Esophagus squamous epithelium (tissue), 4 donors: Measurements from ENCODE around the gene RDH5.

Source experiments
- POLR2A ChIP-seq, 4 donors: fragments of 450-650 bp; IDR thresholded peaks; one replicate each; pipeline ENCODE4 v1.6.1; 2017; ENCODE audit warnings: antibody characterized with exemption in 4 of 4, mild to moderate bottlenecking in 4 of 4, moderate library complexity in 3 of 4
- TF ChIP-seq, protein P1 (sequence below), 6 experiments: fragments of 450-650 bp in 4 of 6; fragments of 200-600 bp in 2 of 6; sonication (generic) in 2 of 6; IDR thresholded peaks; one replicate each; pipeline ENCODE4 v1.5.1; 2016 to 2019; ENCODE audit warnings: antibody characterized with exemption in 6 of 6, mild to moderate bottlenecking in 4 of 6, moderate library complexity in 4 of 6

DNA sequence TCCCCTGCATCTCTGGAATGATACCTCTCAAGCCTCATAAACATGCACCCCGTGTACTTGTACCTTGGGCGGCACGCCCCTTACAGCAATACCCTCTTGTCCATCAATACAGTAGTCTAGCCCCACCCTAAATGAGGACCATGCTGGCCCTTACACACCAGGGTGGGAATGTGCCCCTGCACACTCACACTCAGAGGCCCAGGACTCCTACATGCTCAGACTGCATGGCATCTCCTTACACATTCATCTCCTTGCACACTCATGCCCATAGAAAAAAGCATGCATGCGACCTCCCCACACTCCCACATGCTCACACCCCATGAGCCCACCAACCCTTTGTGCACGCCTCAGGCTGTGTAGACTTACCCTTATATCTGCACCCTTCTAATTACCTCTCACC lies 34.5 kb upstream of the RDH5 start:
- TF ChIP-seq POLR2A (IDR thresholded peaks at IDR 0.05): no peak
- TF ChIP-seq, protein P1, sequence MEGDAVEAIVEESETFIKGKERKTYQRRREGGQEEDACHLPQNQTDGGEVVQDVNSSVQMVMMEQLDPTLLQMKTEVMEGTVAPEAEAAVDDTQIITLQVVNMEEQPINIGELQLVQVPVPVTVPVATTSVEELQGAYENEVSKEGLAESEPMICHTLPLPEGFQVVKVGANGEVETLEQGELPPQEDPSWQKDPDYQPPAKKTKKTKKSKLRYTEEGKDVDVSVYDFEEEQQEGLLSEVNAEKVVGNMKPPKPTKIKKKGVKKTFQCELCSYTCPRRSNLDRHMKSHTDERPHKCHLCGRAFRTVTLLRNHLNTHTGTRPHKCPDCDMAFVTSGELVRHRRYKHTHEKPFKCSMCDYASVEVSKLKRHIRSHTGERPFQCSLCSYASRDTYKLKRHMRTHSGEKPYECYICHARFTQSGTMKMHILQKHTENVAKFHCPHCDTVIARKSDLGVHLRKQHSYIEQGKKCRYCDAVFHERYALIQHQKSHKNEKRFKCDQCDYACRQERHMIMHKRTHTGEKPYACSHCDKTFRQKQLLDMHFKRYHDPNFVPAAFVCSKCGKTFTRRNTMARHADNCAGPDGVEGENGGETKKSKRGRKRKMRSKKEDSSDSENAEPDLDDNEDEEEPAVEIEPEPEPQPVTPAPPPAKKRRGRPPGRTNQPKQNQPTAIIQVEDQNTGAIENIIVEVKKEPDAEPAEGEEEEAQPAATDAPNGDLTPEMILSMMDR (IDR thresholded peaks at IDR 0.05): no peak
